Measurements from ENCODE around the gene EP400.

EP400 gene

GRCh38 chr12:132124766-132125425 lies 175.2 kb downstream of the EP400 start:
- no peak overlapping the region for H3K27ac ChIP-seq
- TF ChIP-seq CTCF (IDR thresholded peaks at IDR 0.05) (no peak), ZFX (IDR thresholded peaks at IDR 0.05; ENCODE audit: borderline replicate concordance) (no peak)

- no peak for TF ChIP-seq CTCF (IDR thresholded peaks at IDR 0.05)
- no peak overlapping the region for H3K27ac ChIP-seq
Observed at GRCh38 chr12:132125736-132126135, 176.0 kb downstream of the EP400 start.

GRCh38 chr12:132127041-132127440 lies 177.3 kb downstream of the EP400 start:
- TF ChIP-seq CTCF (IDR thresholded peaks at IDR 0.05) (no peak), ZFX (IDR thresholded peaks at IDR 0.05; ENCODE audit: borderline replicate concordance) (no peak)

GRCh38 chr12:132129007-132129406 lies 179.3 kb downstream of the EP400 start:
- TF ChIP-seq CTCF (IDR thresholded peaks at IDR 0.05), result no peak
- TF ChIP-seq ZFX (IDR thresholded peaks at IDR 0.05; ENCODE audit: borderline replicate concordance), result no peak
- H3K27ac ChIP-seq, result no peak overlapping the region

More at GRCh38 chr12:132127041-132127440, 177.3 kb downstream of the EP400 start:
- H3K27ac ChIP-seq, result no peak overlapping the region

- TF ChIP-seq CTCF (IDR thresholded peaks at IDR 0.05) (no peak), ZFX (IDR thresholded peaks at IDR 0.05; ENCODE audit: borderline replicate concordance) (no peak)
- H3K27ac ChIP-seq, result no peak overlapping the region
Observed at GRCh38 chr12:132130690-132131089, 180.9 kb downstream of the EP400 start.
